GM18517 (cell line): ENCODE results near the gene GRIN2C.

Source experiments
- ATAC-seq: cut with Tn5 transposase; IDR thresholded peaks from one replicate; pipeline ENCODE4 v1.9.1; 2021; ENCODE audit warnings: mild to moderate bottlenecking, moderate library complexity; ENCODE audit not compliant: unreplicated experiment

GRIN2C gene

DNA sequence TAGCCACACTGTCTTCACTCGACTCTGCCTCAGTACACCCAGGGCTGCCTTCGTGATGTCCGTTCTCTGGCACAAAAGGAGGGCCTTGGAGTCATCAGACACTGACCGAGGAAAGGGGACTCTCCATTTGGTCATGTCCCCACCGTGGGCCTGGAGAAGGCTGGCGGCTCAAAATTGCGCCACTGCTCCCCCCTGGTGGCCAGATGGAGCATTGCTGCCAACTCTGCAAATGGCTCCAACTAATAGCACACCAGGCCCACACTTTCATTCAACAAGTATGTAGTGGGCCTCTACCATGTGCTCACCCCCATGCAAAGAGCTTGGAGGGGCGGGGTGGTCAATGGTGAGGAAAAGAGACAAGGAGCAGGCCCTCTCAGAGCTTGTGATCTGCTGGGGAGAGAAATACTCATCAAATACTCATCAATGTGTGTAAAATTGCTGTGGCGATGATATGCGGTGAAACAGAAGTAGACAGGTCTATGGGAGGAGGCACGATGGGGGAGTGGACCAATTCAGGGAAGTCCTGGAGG, 5.2 kb upstream of the GRIN2C start:
- no peak for ATAC-seq

- ATAC-seq = no peak
Measured at GRCh38 chr17:74864297-74864865, 4.7 kb upstream of the GRIN2C start.

- no peak for ATAC-seq
Measured at GRCh38 chr17:74863420-74864296, 4.0 kb upstream of the GRIN2C start.

DNA sequence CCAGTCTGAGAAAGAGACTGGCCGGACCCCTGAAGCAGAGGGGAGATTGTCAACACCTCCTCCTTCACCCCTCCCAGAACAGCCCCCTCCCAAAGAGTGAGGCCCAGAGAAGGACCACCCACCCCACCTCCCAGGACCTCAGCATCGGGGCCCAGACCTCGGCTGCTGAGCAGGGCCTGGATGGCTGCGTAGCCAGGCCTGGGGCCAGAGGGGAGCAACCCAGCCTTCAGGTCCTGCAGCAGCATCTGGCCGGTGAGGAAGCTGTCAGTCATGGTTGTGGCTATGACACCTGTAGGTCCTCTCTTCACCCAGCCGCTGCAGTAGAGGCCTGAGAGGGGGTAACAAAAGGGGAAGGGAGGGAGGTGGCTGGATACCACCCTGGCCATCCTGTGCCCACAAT, 3.2 kb upstream of the GRIN2C start:
- no peak for ATAC-seq

DNA sequence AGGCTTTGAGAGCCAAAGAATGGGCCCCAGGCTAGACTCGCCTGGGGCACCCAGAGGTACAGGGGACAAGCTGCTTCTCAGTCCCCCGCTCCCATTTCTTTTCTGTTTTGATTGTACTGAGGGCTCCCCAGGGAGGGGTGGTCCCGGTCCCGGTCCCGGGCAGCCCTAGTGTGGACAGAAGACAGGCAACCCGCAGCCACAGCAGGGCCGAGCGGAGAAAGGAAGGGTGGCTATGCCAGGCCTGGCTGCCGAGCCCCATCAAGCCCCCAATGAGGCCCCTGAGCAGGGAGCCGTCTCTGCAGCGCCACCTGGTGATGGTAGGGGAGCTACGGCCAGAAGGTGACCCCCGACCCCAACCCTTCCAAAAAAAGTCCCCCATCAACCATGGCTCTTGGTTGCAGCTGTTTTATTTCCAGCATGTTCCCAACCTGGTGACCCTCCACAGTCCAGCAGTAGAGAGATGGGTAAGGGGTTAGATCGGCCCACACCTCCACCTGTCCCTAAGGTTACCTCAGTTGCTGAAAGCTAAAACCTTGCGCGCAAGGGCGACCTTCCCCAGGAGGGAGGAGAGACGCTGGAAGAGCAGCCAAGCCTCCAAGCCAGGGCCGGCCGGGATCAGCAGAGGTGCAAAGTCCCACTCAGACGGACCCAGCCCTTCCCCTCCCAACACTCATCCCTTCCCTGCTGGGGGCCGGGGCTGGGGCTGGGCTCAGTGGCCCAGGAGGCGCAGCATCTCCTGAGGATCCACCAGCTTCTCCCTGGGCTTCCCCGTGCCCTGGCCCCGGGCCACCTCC, 2.6 kb upstream of the GRIN2C start:
- no peak for ATAC-seq

DNA sequence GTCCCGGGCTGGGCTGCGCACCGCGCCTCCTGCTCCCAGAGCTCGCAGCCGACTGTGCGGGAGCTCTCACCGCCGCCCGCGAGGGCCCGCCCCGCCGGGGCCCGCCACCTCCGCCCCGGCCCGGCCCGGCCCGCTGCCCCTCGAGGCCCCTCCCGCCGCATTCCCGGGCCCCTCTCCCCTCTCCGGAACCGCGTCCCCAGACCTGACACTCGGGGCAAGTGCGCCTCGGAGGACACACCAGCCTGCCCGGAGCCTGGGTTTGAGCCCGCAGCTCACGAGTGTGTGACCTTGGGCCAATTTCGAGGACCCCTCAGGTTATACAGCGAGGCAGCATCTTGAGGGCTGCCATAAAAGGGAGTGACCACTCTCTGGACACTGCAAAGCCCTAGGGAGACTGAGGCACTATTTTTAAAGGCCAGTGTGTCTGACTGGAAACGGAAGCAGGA, 2.0 kb upstream of the GRIN2C start:
- ATAC-seq = no peak

DNA sequence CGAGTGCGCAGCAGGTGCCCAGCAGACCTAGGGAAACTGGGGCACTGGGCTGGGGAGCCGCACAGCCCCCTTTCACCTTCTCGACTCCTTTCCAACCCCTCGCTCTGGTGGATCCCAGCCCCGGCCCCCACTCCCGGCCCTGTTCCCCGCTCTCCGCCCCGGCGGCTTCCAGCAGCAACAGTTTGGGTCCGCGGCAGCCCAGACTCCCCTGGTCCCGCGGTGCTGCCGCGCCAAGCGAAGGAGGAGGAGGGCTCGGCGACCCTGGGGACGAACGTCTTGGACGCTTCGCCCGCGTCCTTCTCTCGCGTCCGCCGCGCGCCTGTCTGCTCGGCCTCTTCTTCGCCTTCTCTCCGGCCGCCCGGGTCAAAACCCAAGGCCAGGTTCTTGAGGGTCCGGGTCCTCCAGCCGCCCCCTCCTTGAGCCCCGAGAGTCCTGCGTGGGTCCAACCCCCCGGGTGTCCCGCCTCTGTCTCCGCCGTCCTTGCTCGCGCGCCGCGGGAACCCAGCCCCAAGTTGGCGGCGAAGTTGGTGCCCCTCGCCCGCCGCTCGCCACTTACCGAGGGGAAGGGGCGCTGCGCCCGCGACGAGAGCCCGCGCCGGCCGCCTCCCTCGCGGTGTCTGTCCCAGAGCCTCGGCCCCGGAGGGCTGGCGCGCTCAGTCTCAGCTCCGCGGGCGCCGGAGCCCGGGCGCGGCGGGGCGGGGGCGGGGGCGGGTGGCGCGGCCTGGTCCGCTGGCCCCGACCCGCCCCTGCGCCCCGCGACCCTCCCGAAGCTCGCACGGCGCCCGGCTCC, 1.4 kb upstream of the GRIN2C start:
- ATAC-seq = no peak

DNA sequence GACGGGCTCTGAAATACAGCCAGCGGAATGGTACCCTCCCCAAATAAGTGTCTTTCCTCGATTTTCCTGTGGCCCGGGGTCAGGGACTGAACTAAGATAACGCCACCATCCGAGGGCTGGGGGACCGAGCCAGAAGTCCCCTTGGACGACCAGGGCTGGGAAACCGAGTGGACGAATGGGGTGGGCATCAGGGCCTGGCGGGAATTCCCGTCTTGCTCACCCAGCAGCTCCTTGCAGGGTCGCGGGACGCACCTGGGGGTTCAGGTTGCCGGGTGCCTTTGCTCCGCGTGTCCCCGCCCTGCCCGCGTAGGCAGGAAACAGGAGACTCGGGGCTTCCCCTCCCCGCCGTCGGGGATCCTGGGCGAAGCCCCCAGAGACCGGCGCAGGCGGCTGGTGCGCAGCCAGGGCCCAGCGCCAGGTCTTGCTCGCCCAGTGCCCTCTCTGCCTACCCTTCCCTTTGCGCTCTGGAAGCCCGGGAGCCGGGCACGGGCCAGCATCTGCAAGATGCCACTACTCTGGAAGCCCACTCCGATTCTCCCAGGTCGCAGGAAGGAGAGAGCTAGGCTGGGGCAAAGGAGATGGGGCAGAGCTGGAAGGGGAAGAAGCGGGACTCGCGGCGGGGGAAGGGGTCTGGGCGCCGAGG, 665 bp upstream of the GRIN2C start:
- no peak for ATAC-seq

GRCh38 chr17:74858672-74859458, 820 bp downstream of the GRIN2C start:
- no peak for ATAC-seq

DNA sequence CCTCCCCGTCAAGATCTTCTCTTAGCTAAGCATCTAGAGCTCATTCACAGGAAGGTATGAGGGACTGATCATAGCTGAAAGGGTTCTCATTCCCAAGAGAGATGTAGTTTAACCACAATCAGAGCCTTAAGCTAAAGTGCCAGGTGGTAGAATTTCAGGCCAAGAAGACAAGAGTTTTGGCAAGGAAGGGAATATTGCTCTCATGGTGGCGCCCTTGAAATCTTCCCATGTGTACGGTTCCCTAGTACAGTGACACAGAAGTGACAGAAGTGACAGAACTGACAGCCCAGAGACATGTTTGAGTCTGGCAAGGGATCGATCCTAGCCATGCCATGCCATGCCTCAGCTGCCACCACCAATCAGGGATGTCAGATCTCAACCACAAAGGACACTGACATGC, 2.5 kb downstream of the GRIN2C start:
- no peak for ATAC-seq

DNA sequence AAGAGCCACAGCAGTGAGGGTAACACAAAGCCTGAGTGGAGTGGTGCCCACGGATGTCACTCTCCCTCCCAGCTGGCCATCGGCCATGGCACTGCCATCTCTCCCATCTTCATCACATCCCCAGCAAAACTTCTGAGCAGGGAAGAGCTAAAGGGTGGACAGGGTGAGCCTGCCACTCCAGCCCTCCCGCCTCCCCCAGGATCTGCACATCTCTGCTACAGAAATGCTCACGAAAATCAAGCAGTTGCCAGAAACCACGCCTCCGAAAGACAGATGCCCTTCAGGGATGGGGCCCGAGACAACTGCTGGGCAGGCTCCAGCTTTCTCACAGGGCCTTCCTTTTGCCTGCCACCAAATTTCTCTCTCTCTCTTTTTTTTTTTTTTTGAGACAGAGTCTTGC, 3.6 kb downstream of the GRIN2C start:
- ATAC-seq = no peak

DNA sequence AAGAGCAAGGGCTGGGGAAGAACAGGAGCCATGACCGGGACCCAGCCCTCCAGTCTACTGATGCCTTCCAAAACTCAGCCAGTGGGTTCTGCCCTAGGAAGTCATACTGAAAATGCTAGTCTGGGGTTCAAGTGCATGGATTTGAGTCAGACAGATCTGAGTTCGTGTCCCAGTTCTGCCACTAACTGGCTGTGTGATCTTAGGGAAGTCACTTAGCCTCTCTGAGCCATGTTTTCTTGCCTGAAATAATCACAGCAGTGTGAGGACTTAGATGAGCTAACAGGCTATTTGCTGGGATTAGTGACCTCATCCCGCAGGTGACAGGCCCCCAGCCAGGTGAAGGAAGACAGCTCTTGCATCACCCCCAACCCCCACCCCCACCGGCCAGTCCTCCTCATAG, 4.4 kb downstream of the GRIN2C start:
- no peak for ATAC-seq

GRCh38 chr17:74854792-74855191, 4.9 kb downstream of the GRIN2C start:
- ATAC-seq = no peak

DNA sequence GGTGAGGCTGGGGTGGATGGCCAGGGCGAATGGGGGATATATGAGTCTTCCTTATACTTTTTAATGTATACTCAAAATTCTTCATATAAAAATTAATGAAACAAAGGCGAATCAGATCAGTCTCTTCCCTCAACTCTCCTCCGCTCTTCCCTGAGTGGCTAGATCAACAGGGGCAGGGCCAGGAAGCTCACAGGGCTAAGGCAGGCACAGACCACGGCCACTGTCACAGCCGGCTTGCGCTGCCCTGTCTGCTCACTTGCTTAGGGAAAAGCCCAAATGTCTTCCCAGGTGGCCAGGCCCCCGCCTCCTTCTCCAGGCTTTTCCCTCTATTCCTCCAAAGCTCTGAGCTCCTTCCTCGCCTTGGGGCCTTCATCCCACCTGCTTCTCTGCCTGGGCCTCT, 6.0 kb downstream of the GRIN2C start:
- no peak for ATAC-seq

DNA sequence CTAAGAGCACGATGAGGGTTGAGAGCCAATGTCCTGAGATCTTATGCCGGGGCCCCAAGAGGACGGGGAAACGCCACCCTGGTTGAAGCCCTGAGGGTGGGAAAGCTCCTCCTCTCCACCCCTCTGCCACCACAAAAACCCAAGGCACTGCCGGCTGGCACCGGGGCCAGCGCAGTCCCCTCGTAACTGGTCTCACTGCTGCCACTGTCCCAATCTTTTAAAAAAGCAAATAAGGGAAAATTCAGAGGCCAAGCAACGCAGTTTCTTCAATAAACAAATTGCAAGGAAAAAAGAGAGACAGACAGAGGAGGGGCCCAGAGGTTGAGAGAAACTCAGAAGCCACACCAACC, 6.7 kb downstream of the GRIN2C start:
- ATAC-seq = no peak

- ATAC-seq = no peak
Measured at GRCh38 chr17:74852237-74853047, 7.2 kb downstream of the GRIN2C start.

DNA sequence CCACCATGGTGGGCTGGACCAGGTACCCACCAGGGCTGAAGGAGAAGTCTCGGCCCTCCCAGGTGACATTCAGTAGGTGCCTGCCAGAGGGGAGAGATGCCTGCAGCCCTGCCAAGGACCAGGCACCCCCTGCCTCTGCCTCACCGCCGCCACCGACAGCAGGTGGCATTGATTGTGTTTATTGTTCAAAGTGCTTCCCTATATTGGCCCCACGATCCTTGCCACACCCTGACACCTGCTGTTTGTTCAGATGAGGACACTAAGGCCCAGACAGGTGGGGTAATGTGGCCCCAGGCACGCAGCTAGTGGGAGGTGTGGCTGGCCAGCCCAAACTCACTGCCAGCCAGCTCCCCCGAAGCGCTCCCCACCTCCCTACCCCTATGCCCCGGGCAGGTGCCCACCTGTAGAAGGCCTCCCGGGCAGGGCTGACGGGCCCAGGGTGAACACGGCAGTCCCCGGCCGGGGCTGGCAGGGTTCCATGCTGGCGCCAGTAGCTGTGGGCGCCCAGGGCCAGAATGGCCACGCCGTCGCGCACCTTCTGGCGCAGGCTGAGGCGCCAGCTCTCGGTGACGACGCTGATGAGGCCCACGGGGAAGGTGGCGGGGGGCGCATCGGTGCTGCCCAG, 8.0 kb downstream of the GRIN2C start:
- no peak for ATAC-seq

- ATAC-seq = no peak
Measured at GRCh38 chr17:74850914-74851313, 8.8 kb downstream of the GRIN2C start.
